Bronchial epithelial cell (primary cell): ENCODE results near the gene KCNK3. TPM values are rescaled to one million over a fixed set of nuclear protein-coding genes. Genes with fewer than 3 reads are reported as not detected.

ENCODE experiments used
- DNase-seq: peaks from one replicate; pipeline ENCODE4 v3.0.0-alpha.2; 2010; ENCODE audit warnings: low read depth
- FAIRE-seq: peaks from 2 replicates; lab custom pipeline; 2011; peaks lifted over from hg19 to GRCh38; lab: Jason Lieb, UNC
- H3K27me3 ChIP-seq: 2 replicates; pipeline ENCODE4 v1.5.1; 2011; ENCODE audit warnings: low read length; ENCODE audit not compliant: control insufficient read depth, insufficient read depth
- H3K36me3 ChIP-seq: 2 replicates; pipeline ENCODE4 v1.5.1; 2011; ENCODE audit warnings: low read length; ENCODE audit not compliant: control insufficient read depth, insufficient read depth
- H3K4me3 ChIP-seq: 2 replicates; pipeline ENCODE4 v1.5.1; 2011; ENCODE audit warnings: mild to moderate bottlenecking, low read depth, low read length, control low read depth
- total RNA-seq: library from RNA; depleted of rRNA; stranded (reverse); fragments of >200 nt; gene quantifications from 2 replicates; pipeline ENCODE4 v1.2.1, GENCODE V29; 2014
- TF ChIP-seq, protein P1 (sequence below): IDR thresholded peaks from 2 replicates; pipeline ENCODE4 v1.5.1; 2011; ENCODE audit warnings: mild to moderate bottlenecking, moderate library complexity, low read length, control low read depth, inconsistent platforms; ENCODE audit not compliant: insufficient read depth, severe bottlenecking

Gene KCNK3
- total RNA-seq, 1 donor from 2014 or later, result not detected

GRCh38 chr2:26668856-26669750 is 23.4 kb upstream of the KCNK3 start:
- no peak for DNase-seq
- no peak overlapping the region for H3K4me3 ChIP-seq
- H3K36me3 ChIP-seq, result no peaks in the 10 kb centered on the region
- TF ChIP-seq, protein P1, sequence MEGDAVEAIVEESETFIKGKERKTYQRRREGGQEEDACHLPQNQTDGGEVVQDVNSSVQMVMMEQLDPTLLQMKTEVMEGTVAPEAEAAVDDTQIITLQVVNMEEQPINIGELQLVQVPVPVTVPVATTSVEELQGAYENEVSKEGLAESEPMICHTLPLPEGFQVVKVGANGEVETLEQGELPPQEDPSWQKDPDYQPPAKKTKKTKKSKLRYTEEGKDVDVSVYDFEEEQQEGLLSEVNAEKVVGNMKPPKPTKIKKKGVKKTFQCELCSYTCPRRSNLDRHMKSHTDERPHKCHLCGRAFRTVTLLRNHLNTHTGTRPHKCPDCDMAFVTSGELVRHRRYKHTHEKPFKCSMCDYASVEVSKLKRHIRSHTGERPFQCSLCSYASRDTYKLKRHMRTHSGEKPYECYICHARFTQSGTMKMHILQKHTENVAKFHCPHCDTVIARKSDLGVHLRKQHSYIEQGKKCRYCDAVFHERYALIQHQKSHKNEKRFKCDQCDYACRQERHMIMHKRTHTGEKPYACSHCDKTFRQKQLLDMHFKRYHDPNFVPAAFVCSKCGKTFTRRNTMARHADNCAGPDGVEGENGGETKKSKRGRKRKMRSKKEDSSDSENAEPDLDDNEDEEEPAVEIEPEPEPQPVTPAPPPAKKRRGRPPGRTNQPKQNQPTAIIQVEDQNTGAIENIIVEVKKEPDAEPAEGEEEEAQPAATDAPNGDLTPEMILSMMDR, result no peak
- H3K27me3 ChIP-seq, result peaks cover 8% of the 10 kb centered on the region
- no peak for FAIRE-seq

- Histone ChIP-seq H3K27me3 (peaks cover 8% of the 10 kb centered on the region), H3K4me3 (no peak overlapping the region), H3K36me3 (no peaks in the 10 kb centered on the region)
- TF ChIP-seq, protein P1, result no peak
- DNase-seq (peak; percentile 52), FAIRE-seq (no peak)
Observed at GRCh38 chr2:26670171-26670570, 22.4 kb upstream of the KCNK3 start.

- H3K4me3 ChIP-seq, result no peak overlapping the region
- H3K27me3 ChIP-seq, result peaks cover 8% of the 10 kb centered on the region
- FAIRE-seq (no peak), DNase-seq (no peak)
- TF ChIP-seq, protein P1, result no peak
- no peaks in the 10 kb centered on the region for H3K36me3 ChIP-seq
Observed at GRCh38 chr2:26670931-26671460, 21.5 kb upstream of the KCNK3 start.

DNA sequence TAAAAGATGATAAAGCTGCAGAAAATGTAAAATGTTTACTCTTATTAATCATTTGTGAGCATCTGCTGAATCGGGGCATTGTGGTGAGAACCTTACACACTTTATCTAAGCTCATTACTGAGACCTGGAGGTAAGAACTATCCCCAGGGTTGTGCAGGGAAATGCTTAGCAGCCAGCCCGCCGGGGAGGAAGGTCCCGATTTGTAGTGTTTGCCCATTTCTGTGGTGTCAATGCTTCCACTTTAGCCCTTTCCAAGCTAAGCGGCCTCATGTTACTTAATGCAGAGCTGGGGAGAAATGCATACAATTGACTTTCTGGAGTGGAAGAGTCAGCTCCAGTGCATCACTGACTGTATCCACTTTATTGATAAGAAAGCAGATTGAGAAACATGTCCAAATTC is 20.8 kb upstream of the KCNK3 start:
- H3K27me3 ChIP-seq, result peaks cover 8% of the 10 kb centered on the region
- H3K4me3 ChIP-seq, result no peak overlapping the region
- FAIRE-seq (no peak), DNase-seq (no peak)
- TF ChIP-seq, protein P1, result no peak
- H3K36me3 ChIP-seq, result no peaks in the 10 kb centered on the region

- no peak for DNase-seq
- peaks cover 8% of the 10 kb centered on the region for H3K27me3 ChIP-seq
- no peak overlapping the region for H3K4me3 ChIP-seq
- TF ChIP-seq, protein P1, result no peak
- no peaks in the 10 kb centered on the region for H3K36me3 ChIP-seq
- no peak for FAIRE-seq
Observed at GRCh38 chr2:26672112-26672817, 20.3 kb upstream of the KCNK3 start.
